GM12878 (cell line): Measurements from ENCODE around the gene TIMP3. TPM values are rescaled to one million over a fixed set of nuclear protein-coding genes. Genes with fewer than 3 reads are reported as not detected.

Source experiments
- ATAC-seq: fragments of 200-7000 bp; cut with Tn5 transposase; 3 replicates; pipeline ENCODE4 v1.9.1; 2020; ENCODE audit warnings: mild to moderate bottlenecking, moderate library complexity
- BruUV-seq: library from RNA; stranded (reverse); fragments of 400-500 nt; replicated peaks from 2 replicates; lab custom pipeline; 2021; lab: Mats Ljungman, UMichigan
- CTCF ChIA-PET: fragments of 300-600 bp; sonication (Branson Sonifier 250); formaldehyde crosslinking; extraction: SDS; loops from one replicate; lab custom pipeline; 2021; ENCODE audit warnings: inconsistent platforms; lab: Yijun Ruan, JAX
- POLR2A ChIA-PET: fragments of 350-600 bp; formaldehyde crosslinking; extraction: SDS; loops from one replicate; lab custom pipeline; 2021; ENCODE audit warnings: inconsistent platforms; lab: Charles Lee
- RAD21 ChIA-PET: fragments of 300-600 bp; sonication (Branson Sonifier 250); formaldehyde crosslinking; loops from one replicate; lab custom pipeline; 2023; ENCODE audit warnings: antibody characterized with exemption; ENCODE audit not compliant: unreplicated experiment; lab: Charles Lee
- SMC1A ChIA-PET: fragments of 300-600 bp; sonication (Branson Sonifier 250); formaldehyde crosslinking; loops from one replicate; lab custom pipeline; 2023; ENCODE audit not compliant: unreplicated experiment, uncharacterized antibody; lab: Charles Lee
- DNase-seq: peaks from one replicate; pipeline ENCODE4 v3.0.0-alpha.2; 2011; ENCODE audit warnings: low read depth, low spot score
- FAIRE-seq: peaks from 3 replicates; lab custom pipeline; 2011; peaks lifted over from hg19 to GRCh38; lab: Jason Lieb, UNC
- H2AFZ ChIP-seq: 2 replicates; pipeline ENCODE4 v1.6.0; 2011; ENCODE audit warnings: low read depth, low read length, control low read depth; ENCODE audit not compliant: control insufficient read depth
- H3K27ac ChIP-seq: 2 replicates; pipeline ENCODE4 v1.5.1; 2011; ENCODE audit warnings: control low read depth; ENCODE audit not compliant: control insufficient read depth, insufficient read depth
- H3K27me3 ChIP-seq, 2 experiments: replicated peaks in 1 of 2; 2 replicates each; pipeline versions ENCODE4 v1.6.0 to v1.6.1; 2011; ENCODE audit warnings: low read length in 1 of 2; ENCODE audit not compliant: control insufficient read depth in 2 of 2, insufficient read depth in 2 of 2
- H3K36me3 ChIP-seq, 2 experiments: 2 replicates each; pipeline ENCODE4 v1.5.1; 2011; ENCODE audit warnings: low read length in 1 of 2; ENCODE audit not compliant: control insufficient read depth in 2 of 2, insufficient read depth in 2 of 2
- H3K4me1 ChIP-seq: 2 replicates; pipeline ENCODE4 v1.6.1; 2011; ENCODE audit warnings: mild to moderate bottlenecking, low read length, moderate library complexity, mixed read lengths; ENCODE audit not compliant: control insufficient read depth, insufficient read depth
- H3K4me2 ChIP-seq: 2 replicates; pipeline ENCODE4 v1.6.0; 2011; ENCODE audit warnings: control low read depth; ENCODE audit not compliant: control insufficient read depth, insufficient read depth
- H3K4me3 ChIP-seq: fragments of 200-600 bp; sonication (generic); 2 replicates; pipeline ENCODE4 v1.5.1; 2016
- H3K79me2 ChIP-seq: 2 replicates; pipeline ENCODE4 v1.6.0; 2011; ENCODE audit warnings: low read length; ENCODE audit not compliant: control insufficient read depth, insufficient read depth
- H3K9ac ChIP-seq: 2 replicates; pipeline ENCODE4 v1.8.0; 2011; ENCODE audit warnings: low read length, control low read depth, mixed read lengths; ENCODE audit not compliant: control insufficient read depth, insufficient read depth
- H3K9me3 ChIP-seq: replicated peaks from 3 replicates; pipeline ENCODE4 v1.5.1; 2011; ENCODE audit warnings: mild to moderate bottlenecking, low read length; ENCODE audit not compliant: control insufficient read depth, insufficient read depth
- H4K20me1 ChIP-seq: 2 replicates; pipeline ENCODE4 v1.6.0; 2011; ENCODE audit not compliant: control insufficient read depth, insufficient read depth
- CBX5 ChIP-seq: sonication (generic); IDR thresholded peaks from 2 replicates; pipeline ENCODE4 v1.6.1; 2016; ENCODE audit warnings: low read depth, moderate library complexity, mild to moderate bottlenecking, inconsistent platforms
- CHD2 ChIP-seq: IDR thresholded peaks from 2 replicates; pipeline ENCODE4 v1.6.1; 2011; ENCODE audit warnings: low read depth, low read length, improper control_type of control experiment, borderline replicate concordance
- ELK1 ChIP-seq: IDR thresholded peaks from 2 replicates; pipeline ENCODE4 v1.6.1; 2012; ENCODE audit warnings: low read depth, low read length, improper control_type of control experiment
- EP300 ChIP-seq, 2 experiments: fragments of 150-350 bp in 1 of 2; IDR thresholded peaks; 2 replicates each; pipeline ENCODE4 v1.6.1; 2011 to 2012; ENCODE audit warnings: low read depth in 2 of 2, low read length in 2 of 2, borderline replicate concordance in 1 of 2, improper control_type of control experiment in 1 of 2, inconsistent platforms in 1 of 2; ENCODE audit not compliant: control insufficient read depth in 1 of 2
- HDGF ChIP-seq: fragments of 450-650 bp; IDR thresholded peaks from 2 replicates; pipeline ENCODE4 v1.6.1; 2016; ENCODE audit warnings: antibody characterized with exemption
- MEF2B ChIP-seq: fragments of 450-650 bp; IDR thresholded peaks from 2 replicates; pipeline ENCODE4 v1.6.1; 2018; ENCODE audit warnings: mild to moderate bottlenecking, moderate library complexity; ENCODE audit not compliant: partially characterized antibody, poor library complexity, severe bottlenecking
- NR2F1 ChIP-seq: fragments of 450-650 bp; conservative IDR thresholded peaks from 2 replicates; pipeline ENCODE4 v1.6.1; 2017; ENCODE audit warnings: mild to moderate bottlenecking
- PAX8 ChIP-seq: fragments of 450-650 bp; IDR thresholded peaks from 2 replicates; pipeline ENCODE4 v1.6.1; 2017; ENCODE audit warnings: mild to moderate bottlenecking, moderate library complexity
- POU2F2 ChIP-seq: IDR thresholded peaks from 3 replicates; pipeline ENCODE4 v1.6.1; 2011; ENCODE audit warnings: low read depth, mild to moderate bottlenecking, low read length, borderline replicate concordance
- ZSCAN29 ChIP-seq: fragments of 450-650 bp; IDR thresholded peaks from 2 replicates; pipeline ENCODE4 v1.6.1; 2017; ENCODE audit warnings: mild to moderate bottlenecking, moderate library complexity
- WGBS: methylation state at CpG from one replicate; pipeline ENCODE4 v1.1.6; 2016; ENCODE audit warnings: low lambda C conversion rate; ENCODE audit not compliant: insufficient replicate concordance, insufficient coverage; ENCODE audit errors: missing lambda C conversion rate; 5-methylcytosine and 5-hydroxymethylcytosine counted together
- in situ Hi-C: fragments of 300-500 bp; cut with MboI; formaldehyde crosslinking; loops from 9 replicates; pipeline ENCODE4 v1.14.3; 2018; ENCODE audit warnings: mixed read lengths
- intact Hi-C: fragments of 100-400 bp; cut with micrococcal nuclease; formaldehyde crosslinking; loops from one replicate; pipeline ENCODE4 v1.14.2; 2022; ENCODE audit not compliant: unreplicated experiment
- polyA plus RNA-seq, 11 experiments: library from polyadenylated mRNA; depleted of rRNA in 4 of 11; unstranded in 6 of 11; stranded (reverse) in 5 of 11; fragments of >200 nt; fragmentation: Nextera tagmentation in 4 of 11; fragmentation: Illumina TruSeq in 1 of 11; extraction: Ambion mirVana in 4 of 11; extraction: Trizol in 1 of 11; gene quantifications; 1 replicate in 1 of 11; 2 replicates in 10 of 11; pipeline versions ENCODE4 v1.2.1 to v1.2.3, GENCODE V29; 2011 to 2016; ENCODE audit warnings: inconsistent platforms in 2 of 11, missing spikeins in 2 of 11, low read depth in 1 of 11
- total RNA-seq, 4 experiments: library from RNA; depleted of rRNA in 3 of 4; stranded (reverse); fragments of >200 nt in 3 of 4; fragmentation: Illumina TruSeq in 1 of 4; extraction: Trizol in 1 of 4; gene quantifications; 2 replicates each; pipeline versions ENCODE4 v1.2.1 to v1.2.3, GENCODE V29; 2013 to 2021
- TF ChIP-seq, protein P1 (sequence below): fragments of 450-650 bp; IDR thresholded peaks from 2 replicates; pipeline ENCODE4 v1.6.1; 2017; ENCODE audit warnings: mild to moderate bottlenecking
- TF ChIP-seq, protein P2 (sequence below): fragments of 450-650 bp; IDR thresholded peaks from 2 replicates; pipeline ENCODE4 v1.6.1; 2016; ENCODE audit warnings: mild to moderate bottlenecking, moderate library complexity, borderline replicate concordance
- TF ChIP-seq, protein P3 (sequence below): fragments of 450-650 bp; formaldehyde crosslinking; IDR thresholded peaks from 2 replicates; pipeline ENCODE4 v1.4.0; 2022; ENCODE audit warnings: mild to moderate bottlenecking, moderate library complexity

TIMP3 gene
- total and polyA plus RNA-seq, 10 of the 15 experiments (the other 5 are each of a cell fraction or from before 2014, with no cell fraction given): 0.01 to 0.74 (median 0.27) TPM; not detected in 5

GRCh38 chr22:32887324-32887980, 85.9 kb downstream of the TIMP3 start:
- H3K4me1 ChIP-seq: no peaks in the 10 kb centered on the region
- no peak for ATAC-seq
- ChIA-PET POLR2A (no interaction called here), RAD21 (interaction anchor here (0.7 kb wide), 1 partner anchor 10 kb away, joined by 3 read pairs; no protein-coding TSS in a partner anchor), SMC1A (no interaction called here), CTCF (no interaction called here)
- no peaks in the 10 kb centered on the region for H3K79me2 ChIP-seq
- no peaks in the 10 kb centered on the region for H3K27me3 ChIP-seq
- no peaks in the 10 kb centered on the region for H3K9me3 ChIP-seq
- FAIRE-seq: no peak
- in situ Hi-C loops (no loop called here), intact Hi-C loops (no loop called here)
- H3K4me2 ChIP-seq: no peak overlapping the region
- no peak overlapping the region for H3K9ac ChIP-seq
- no peaks in the 10 kb centered on the region for H4K20me1 ChIP-seq
- H3K4me3 ChIP-seq: no peak overlapping the region
- BruUV-seq: no TSS peak
- no peak overlapping the region for H3K27ac ChIP-seq
- H3K36me3 ChIP-seq: no peaks in the 10 kb centered on the region
- no peak overlapping the region for H2AFZ ChIP-seq
- DNase-seq: no peak
- WGBS: 27% methylated on average over 7 of the region's 7 CpGs
- no peak for TF ChIP-seq CHD2
- TF ChIP-seq, protein P1, sequence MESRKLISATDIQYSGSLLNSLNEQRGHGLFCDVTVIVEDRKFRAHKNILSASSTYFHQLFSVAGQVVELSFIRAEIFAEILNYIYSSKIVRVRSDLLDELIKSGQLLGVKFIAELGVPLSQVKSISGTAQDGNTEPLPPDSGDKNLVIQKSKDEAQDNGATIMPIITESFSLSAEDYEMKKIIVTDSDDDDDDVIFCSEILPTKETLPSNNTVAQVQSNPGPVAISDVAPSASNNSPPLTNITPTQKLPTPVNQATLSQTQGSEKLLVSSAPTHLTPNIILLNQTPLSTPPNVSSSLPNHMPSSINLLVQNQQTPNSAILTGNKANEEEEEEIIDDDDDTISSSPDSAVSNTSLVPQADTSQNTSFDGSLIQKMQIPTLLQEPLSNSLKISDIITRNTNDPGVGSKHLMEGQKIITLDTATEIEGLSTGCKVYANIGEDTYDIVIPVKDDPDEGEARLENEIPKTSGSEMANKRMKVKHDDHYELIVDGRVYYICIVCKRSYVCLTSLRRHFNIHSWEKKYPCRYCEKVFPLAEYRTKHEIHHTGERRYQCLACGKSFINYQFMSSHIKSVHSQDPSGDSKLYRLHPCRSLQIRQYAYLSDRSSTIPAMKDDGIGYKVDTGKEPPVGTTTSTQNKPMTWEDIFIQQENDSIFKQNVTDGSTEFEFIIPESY: no peak
- TF ChIP-seq PAX8: no peak
- TF ChIP-seq NR2F1: no peak
- TF ChIP-seq HDGF: no peak
- no peak for TF ChIP-seq ELK1
- TF ChIP-seq, protein P2, sequence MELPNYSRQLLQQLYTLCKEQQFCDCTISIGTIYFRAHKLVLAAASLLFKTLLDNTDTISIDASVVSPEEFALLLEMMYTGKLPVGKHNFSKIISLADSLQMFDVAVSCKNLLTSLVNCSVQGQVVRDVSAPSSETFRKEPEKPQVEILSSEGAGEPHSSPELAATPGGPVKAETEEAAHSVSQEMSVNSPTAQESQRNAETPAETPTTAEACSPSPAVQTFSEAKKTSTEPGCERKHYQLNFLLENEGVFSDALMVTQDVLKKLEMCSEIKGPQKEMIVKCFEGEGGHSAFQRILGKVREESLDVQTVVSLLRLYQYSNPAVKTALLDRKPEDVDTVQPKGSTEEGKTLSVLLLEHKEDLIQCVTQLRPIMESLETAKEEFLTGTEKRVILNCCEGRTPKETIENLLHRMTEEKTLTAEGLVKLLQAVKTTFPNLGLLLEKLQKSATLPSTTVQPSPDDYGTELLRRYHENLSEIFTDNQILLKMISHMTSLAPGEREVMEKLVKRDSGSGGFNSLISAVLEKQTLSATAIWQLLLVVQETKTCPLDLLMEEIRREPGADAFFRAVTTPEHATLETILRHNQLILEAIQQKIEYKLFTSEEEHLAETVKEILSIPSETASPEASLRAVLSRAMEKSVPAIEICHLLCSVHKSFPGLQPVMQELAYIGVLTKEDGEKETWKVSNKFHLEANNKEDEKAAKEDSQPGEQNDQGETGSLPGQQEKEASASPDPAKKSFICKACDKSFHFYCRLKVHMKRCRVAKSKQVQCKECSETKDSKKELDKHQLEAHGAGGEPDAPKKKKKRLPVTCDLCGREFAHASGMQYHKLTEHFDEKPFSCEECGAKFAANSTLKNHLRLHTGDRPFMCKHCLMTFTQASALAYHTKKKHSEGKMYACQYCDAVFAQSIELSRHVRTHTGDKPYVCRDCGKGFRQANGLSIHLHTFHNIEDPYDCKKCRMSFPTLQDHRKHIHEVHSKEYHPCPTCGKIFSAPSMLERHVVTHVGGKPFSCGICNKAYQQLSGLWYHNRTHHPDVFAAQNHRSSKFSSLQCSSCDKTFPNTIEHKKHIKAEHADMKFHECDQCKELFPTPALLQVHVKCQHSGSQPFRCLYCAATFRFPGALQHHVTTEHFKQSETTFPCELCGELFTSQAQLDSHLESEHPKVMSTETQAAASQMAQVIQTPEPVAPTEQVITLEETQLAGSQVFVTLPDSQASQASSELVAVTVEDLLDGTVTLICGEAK: no peak
- TF ChIP-seq ZSCAN29: no peak
- no peak for TF ChIP-seq MEF2B
- TF ChIP-seq EP300 (IDR thresholded peaks at IDR 0.05; ENCODE audit: borderline replicate concordance in 1 of 2, control insufficient read depth in 1 of 2, low read depth in 2 of 2, low read length in 2 of 2): no peak
- TF ChIP-seq POU2F2: no peak
- TF ChIP-seq CBX5: no peak
- TF ChIP-seq, protein P3, sequence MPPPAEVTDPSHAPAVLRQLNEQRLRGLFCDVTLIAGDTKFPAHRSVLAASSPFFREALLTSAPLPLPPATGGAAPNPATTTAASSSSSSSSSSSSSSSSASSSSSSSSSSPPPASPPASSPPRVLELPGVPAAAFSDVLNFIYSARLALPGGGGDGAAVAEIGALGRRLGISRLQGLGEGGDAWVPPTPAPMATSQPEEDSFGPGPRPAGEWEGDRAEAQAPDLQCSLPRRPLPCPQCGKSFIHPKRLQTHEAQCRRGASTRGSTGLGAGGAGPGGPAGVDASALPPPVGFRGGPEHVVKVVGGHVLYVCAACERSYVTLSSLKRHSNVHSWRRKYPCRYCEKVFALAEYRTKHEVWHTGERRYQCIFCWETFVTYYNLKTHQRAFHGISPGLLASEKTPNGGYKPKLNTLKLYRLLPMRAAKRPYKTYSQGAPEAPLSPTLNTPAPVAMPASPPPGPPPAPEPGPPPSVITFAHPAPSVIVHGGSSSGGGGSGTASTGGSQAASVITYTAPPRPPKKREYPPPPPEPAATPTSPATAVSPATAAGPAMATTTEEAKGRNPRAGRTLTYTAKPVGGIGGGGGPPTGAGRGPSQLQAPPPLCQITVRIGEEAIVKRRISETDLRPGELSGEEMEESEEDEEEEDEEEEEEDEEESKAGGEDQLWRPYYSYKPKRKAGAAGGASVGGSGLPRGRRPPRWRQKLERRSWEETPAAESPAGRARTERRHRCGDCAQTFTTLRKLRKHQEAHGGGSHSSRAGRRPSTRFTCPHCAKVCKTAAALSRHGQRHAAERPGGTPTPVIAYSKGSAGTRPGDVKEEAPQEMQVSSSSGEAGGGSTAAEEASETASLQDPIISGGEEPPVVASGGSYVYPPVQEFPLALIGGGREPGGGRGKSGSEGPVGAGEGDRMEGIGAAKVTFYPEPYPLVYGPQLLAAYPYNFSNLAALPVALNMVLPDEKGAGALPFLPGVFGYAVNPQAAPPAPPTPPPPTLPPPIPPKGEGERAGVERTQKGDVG: no peak
